Breast epithelium (tissue), 4 donors: ENCODE results near the gene EXOSC2. TPM values are rescaled to one million over a fixed set of nuclear protein-coding genes. Genes with fewer than 3 reads are reported as not detected.

Experiments used
- DNase-seq, 2 donors: peaks; one replicate each; pipeline ENCODE4 v3.0.0-alpha.2; 2019; ENCODE audit warnings: low spot score in 2 of 2
- H3K27ac ChIP-seq, 2 donors: fragments of 200-600 bp; sonication (generic) in 1 of 2; one replicate each; pipeline ENCODE4 v1.5.1; 2016 to 2019; ENCODE audit warnings: mild to moderate bottlenecking in 1 of 2
- H3K27me3 ChIP-seq, 2 donors: fragments of 200-600 bp; sonication (generic) in 1 of 2; one replicate each; pipeline versions ENCODE4 v1.5.1 to v1.6.0; 2017 to 2019; ENCODE audit warnings: control low read depth in 1 of 2, mild to moderate bottlenecking in 1 of 2
- H3K36me3 ChIP-seq: fragments of 200-600 bp; one replicate; pipeline ENCODE4 v1.5.1; 2019
- H3K4me1 ChIP-seq, 2 donors: fragments of 200-600 bp; sonication (generic); one replicate each; pipeline ENCODE4 v1.5.1; 2016 to 2019; ENCODE audit warnings: control low read depth in 1 of 2
- H3K4me3 ChIP-seq, 3 donors: fragments of 200-600 bp; sonication (generic); 1 replicate in 2 of 3; 2 replicates in 1 of 3; pipeline ENCODE4 v1.5.1; 2016 to 2019; ENCODE audit warnings: mild to moderate bottlenecking in 3 of 3, moderate library complexity in 2 of 3
- H3K9me3 ChIP-seq, 2 donors: fragments of 200-600 bp; sonication (generic) in 1 of 2; one replicate each; pipeline ENCODE4 v1.5.1; 2016 to 2019; ENCODE audit warnings: control low read depth in 1 of 2
- CTCF ChIP-seq, 3 donors: fragments of 450-650 bp; IDR thresholded peaks; one replicate each; pipeline ENCODE4 v1.5.1; 2016 to 2017; ENCODE audit warnings: antibody characterized with exemption in 3 of 3, mild to moderate bottlenecking in 3 of 3, moderate library complexity in 3 of 3
- POLR2A ChIP-seq: fragments of 450-650 bp; IDR thresholded peaks from one replicate; pipeline ENCODE4 v1.6.1; 2016; ENCODE audit warnings: antibody characterized with exemption, mild to moderate bottlenecking, moderate library complexity
- POLR2AphosphoS5 ChIP-seq, 3 donors: sonication (generic); formaldehyde crosslinking; IDR thresholded peaks; one replicate each; pipeline ENCODE4 v1.6.1; 2017; ENCODE audit warnings: antibody characterized with exemption in 3 of 3
- intact Hi-C: fragments of 100-400 bp; cut with DNase I; formaldehyde crosslinking; loops from one replicate; pipeline ENCODE4 v1.15.1; 2023; ENCODE audit warnings: low total_unique reads
- total RNA-seq, 3 donors: library from RNA; depleted of rRNA; stranded (reverse); fragments of >200 nt; gene quantifications; one replicate each; pipeline ENCODE4 v1.1.0, GENCODE V29; 2016

The EXOSC2 gene
- total RNA-seq, 3 donors from 2014 or later: 17.8 to 32.2 (median 30.2) TPM

- Histone ChIP-seq H3K36me3 (no peaks in the 10 kb centered on the region), H3K9me3 (no peaks in the 10 kb centered on the region), H3K4me3 (no peak overlapping the region), H3K27me3 (no peaks in the 10 kb centered on the region), H3K4me1 (peaks cover 3 to 8% of the 10 kb centered on the region in 2 donors), H3K27ac (no peak overlapping the region)
- intact Hi-C loops: loop anchor here (10.0 kb wide), 1 partner anchor 64 kb away; no protein-coding TSS in a partner anchor
- DNase-seq: no peak
- TF ChIP-seq POLR2A: no peak
- no peak for TF ChIP-seq CTCF (IDR thresholded peaks at IDR 0.05)
- no peak for TF ChIP-seq POLR2AphosphoS5 (IDR thresholded peaks at IDR 0.05)
Measured at GRCh38 chr9:130710822-130711352, 17.3 kb downstream of the EXOSC2 start.

GRCh38 chr9:130711469-130711868 lies 17.9 kb downstream of the EXOSC2 start:
- TF ChIP-seq POLR2AphosphoS5 (IDR thresholded peaks at IDR 0.05) (no peak), CTCF (IDR thresholded peaks at IDR 0.05) (no peak), POLR2A (no peak)
- Histone ChIP-seq H3K4me3 (no peak overlapping the region), H3K36me3 (no peaks in the 10 kb centered on the region), H3K4me1 (peaks cover 3 to 8% of the 10 kb centered on the region in 2 donors), H3K27me3 (no peaks in the 10 kb centered on the region), H3K27ac (no peak overlapping the region), H3K9me3 (no peaks in the 10 kb centered on the region)
- no peak for DNase-seq
- intact Hi-C loops: loop anchor here (10.0 kb wide), 1 partner anchor 63 kb away; no protein-coding TSS in a partner anchor

GRCh38 chr9:130712564-130713285 lies 19.1 kb downstream of the EXOSC2 start:
- Histone ChIP-seq H3K9me3 (no peaks in the 10 kb centered on the region), H3K27ac (peak overlapping the region; percentile 99), H3K4me1 (peaks cover 3 to 8% of the 10 kb centered on the region in 2 donors), H3K27me3 (no peaks in the 10 kb centered on the region), H3K36me3 (no peaks in the 10 kb centered on the region), H3K4me3 (peak overlapping the region; percentile 95 to 99 (median 99))
- TF ChIP-seq POLR2AphosphoS5 (IDR thresholded peaks at IDR 0.05) (peak; percentile 52 to 75 (median 61)), CTCF (IDR thresholded peaks at IDR 0.05) (peak in 1 of 3 donors; percentile 15), POLR2A (no peak)
- intact Hi-C loops: loop anchor here (10.0 kb wide), 1 partner anchor 62 kb away; no protein-coding TSS in a partner anchor
- peak; percentile 98 to 99 for DNase-seq

GRCh38 chr9:130713286-130713960 lies 19.8 kb downstream of the EXOSC2 start:
- Histone ChIP-seq H3K4me3 (peak overlapping the region; percentile 95 to 99 (median 99)), H3K27me3 (no peaks in the 10 kb centered on the region), H3K36me3 (no peaks in the 10 kb centered on the region), H3K27ac (peak overlapping the region; percentile 99), H3K4me1 (peaks cover 3 to 8% of the 10 kb centered on the region in 2 donors), H3K9me3 (no peaks in the 10 kb centered on the region)
- no peak for DNase-seq
- intact Hi-C loops: loop anchor here (10.0 kb wide), 1 partner anchor 61 kb away; no protein-coding TSS in a partner anchor
- TF ChIP-seq POLR2AphosphoS5 (IDR thresholded peaks at IDR 0.05): no peak
- TF ChIP-seq CTCF (IDR thresholded peaks at IDR 0.05): no peak
- no peak for TF ChIP-seq POLR2A
